GM20431 (cell line): ENCODE data around the gene HSP90AB1.

Experiments used
- in situ Hi-C: fragments of 300-500 bp; cut with MseI, MboI; formaldehyde crosslinking; loops from one replicate; pipeline ENCODE4 v1.15.0; 2020; ENCODE audit warnings: low sequenced_read_pairs; ENCODE audit not compliant: unreplicated experiment

Gene HSP90AB1

GRCh38 chr6:44221961-44222335, 25.0 kb upstream of the HSP90AB1 start:
- in situ Hi-C loops = no loop called here

- in situ Hi-C loops = no loop called here
Measured at GRCh38 chr6:44222486-44223318, 24.2 kb upstream of the HSP90AB1 start.

- in situ Hi-C loops = no loop called here
Measured at GRCh38 chr6:44223319-44224028, 23.4 kb upstream of the HSP90AB1 start, which contains the start of gene SLC29A1. Gene SLC29A1, plus strand, starts transcription at chr6:44223595. Its CDS starts 3,719 bp downstream, at chr6:44227314.

- in situ Hi-C loops = no loop called here
Measured at GRCh38 chr6:44224029-44224964, 22.6 kb upstream of the HSP90AB1 start.

GRCh38 chr6:44224965-44225305, 22.0 kb upstream of the HSP90AB1 start:
- in situ Hi-C loops = no loop called here

GRCh38 chr6:44225579-44226325, 21.1 kb upstream of the HSP90AB1 start:
- in situ Hi-C loops = no loop called here

- in situ Hi-C loops = no loop called here
Measured at GRCh38 chr6:44226368-44227147, 20.3 kb upstream of the HSP90AB1 start.

GRCh38 chr6:44227148-44227793, 19.6 kb upstream of the HSP90AB1 start:
- in situ Hi-C loops = no loop called here

- in situ Hi-C loops = no loop called here
Measured at GRCh38 chr6:44228031-44228430, 18.9 kb upstream of the HSP90AB1 start.

- in situ Hi-C loops = no loop called here
Measured at GRCh38 chr6:44228433-44228832, 18.5 kb upstream of the HSP90AB1 start.

- in situ Hi-C loops = no loop called here
Measured at GRCh38 chr6:44228836-44229235, 18.1 kb upstream of the HSP90AB1 start.

- in situ Hi-C loops = loop anchor here (10.0 kb wide), 1 partner anchor 65 kb away; no protein-coding TSS in a partner anchor
Measured at GRCh38 chr6:44229376-44230033, 17.4 kb upstream of the HSP90AB1 start.

- in situ Hi-C loops = loop anchor here (10.0 kb wide), 1 partner anchor 65 kb away; no protein-coding TSS in a partner anchor
Measured at GRCh38 chr6:44230034-44230675, 16.7 kb upstream of the HSP90AB1 start.

- in situ Hi-C loops = loop anchor here (10.0 kb wide), 1 partner anchor 67 kb away; no protein-coding TSS in a partner anchor
Measured at GRCh38 chr6:44231426-44231825, 15.5 kb upstream of the HSP90AB1 start.

- in situ Hi-C loops = loop anchor here (10.0 kb wide), 1 partner anchor 68 kb away; no protein-coding TSS in a partner anchor
Measured at GRCh38 chr6:44232676-44233566, 14.0 kb upstream of the HSP90AB1 start.

- in situ Hi-C loops = loop anchor here (10.0 kb wide), 1 partner anchor 69 kb away; no protein-coding TSS in a partner anchor
Measured at GRCh38 chr6:44233567-44234100, 13.3 kb upstream of the HSP90AB1 start.
